Epithelial cell of esophagus (primary cell): ENCODE measurements around the gene GATM.
"Not testable (repeated sequence)": the region's sequence is repeated elsewhere in the genome, so short reads cannot be mapped to it uniquely, and the experiment has no call there.

Source experiments
- DNase-seq: peaks from one replicate; pipeline ENCODE4 v3.0.0; 2010; ENCODE audit warnings: low read depth
- H3K4me3 ChIP-seq: 2 replicates; pipeline ENCODE4 v1.5.1; 2011; ENCODE audit warnings: mild to moderate bottlenecking, low read length, control low read depth
- TF ChIP-seq, protein P1 (sequence below): IDR thresholded peaks from 2 replicates; pipeline ENCODE4 v1.5.1; 2011; ENCODE audit warnings: low read depth, mild to moderate bottlenecking, low read length, control low read depth, inconsistent platforms; ENCODE audit not compliant: insufficient read depth; ENCODE audit errors: missing control alignments

The GATM gene

GRCh38 chr15:45326741-45327140 lies 51.6 kb downstream of the GATM start:
- no peak for DNase-seq
- TF ChIP-seq, protein P1, sequence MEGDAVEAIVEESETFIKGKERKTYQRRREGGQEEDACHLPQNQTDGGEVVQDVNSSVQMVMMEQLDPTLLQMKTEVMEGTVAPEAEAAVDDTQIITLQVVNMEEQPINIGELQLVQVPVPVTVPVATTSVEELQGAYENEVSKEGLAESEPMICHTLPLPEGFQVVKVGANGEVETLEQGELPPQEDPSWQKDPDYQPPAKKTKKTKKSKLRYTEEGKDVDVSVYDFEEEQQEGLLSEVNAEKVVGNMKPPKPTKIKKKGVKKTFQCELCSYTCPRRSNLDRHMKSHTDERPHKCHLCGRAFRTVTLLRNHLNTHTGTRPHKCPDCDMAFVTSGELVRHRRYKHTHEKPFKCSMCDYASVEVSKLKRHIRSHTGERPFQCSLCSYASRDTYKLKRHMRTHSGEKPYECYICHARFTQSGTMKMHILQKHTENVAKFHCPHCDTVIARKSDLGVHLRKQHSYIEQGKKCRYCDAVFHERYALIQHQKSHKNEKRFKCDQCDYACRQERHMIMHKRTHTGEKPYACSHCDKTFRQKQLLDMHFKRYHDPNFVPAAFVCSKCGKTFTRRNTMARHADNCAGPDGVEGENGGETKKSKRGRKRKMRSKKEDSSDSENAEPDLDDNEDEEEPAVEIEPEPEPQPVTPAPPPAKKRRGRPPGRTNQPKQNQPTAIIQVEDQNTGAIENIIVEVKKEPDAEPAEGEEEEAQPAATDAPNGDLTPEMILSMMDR = no peak
- no peak overlapping the region for H3K4me3 ChIP-seq

- H3K4me3 ChIP-seq = no peak overlapping the region
- DNase-seq = no peak
- TF ChIP-seq, protein P1 = no peak
These were observed 52.1 kb downstream of the GATM start for GRCh38 chr15:45326280-45326679.

- H3K4me3 ChIP-seq = no peak overlapping the region
- peak; percentile 84 for DNase-seq
- TF ChIP-seq, protein P1 = no peak
These were observed 57.7 kb downstream of the GATM start for GRCh38 chr15:45320581-45321205.

DNA sequence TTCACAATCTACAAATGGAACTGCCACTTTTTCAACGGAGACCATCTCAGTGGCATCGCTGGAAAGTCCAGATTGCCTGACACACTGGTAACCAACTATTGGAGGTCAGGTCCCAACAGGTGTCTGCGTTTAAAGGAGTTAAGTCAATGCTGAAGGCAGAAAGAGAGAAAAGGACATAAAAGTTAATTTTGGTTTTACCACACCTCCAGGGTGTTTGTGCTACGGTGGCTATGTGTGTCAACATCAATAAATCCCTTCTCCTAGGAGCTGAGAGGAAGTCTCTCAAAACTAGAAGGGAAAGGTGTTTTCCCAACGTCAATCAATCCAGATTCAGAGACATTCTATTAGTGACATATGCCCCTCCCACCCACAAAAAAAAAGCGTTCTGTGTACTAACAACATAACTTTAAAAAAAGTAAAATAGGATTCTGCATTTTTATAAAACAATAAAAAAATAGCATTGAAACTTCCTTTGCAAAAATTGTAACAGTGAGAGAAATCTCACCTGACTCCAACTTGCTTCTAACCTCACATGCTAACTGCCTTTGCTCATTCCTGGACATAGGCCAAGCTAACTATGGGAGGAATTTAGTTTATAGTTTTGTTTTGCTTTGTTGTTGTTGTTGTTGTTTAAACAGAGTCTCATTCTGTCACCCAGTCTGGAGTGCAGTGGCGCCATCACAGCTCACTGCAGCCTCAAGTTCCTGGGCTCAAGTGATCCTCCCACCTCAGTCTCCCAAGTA lies 58.7 kb downstream of the GATM start:
- TF ChIP-seq, protein P1 = no peak
- H3K4me3 ChIP-seq = no peak overlapping the region
- peak; percentile 14 for DNase-seq

GRCh38 chr15:45314960-45315359 lies 63.4 kb downstream of the GATM start:
- TF ChIP-seq, protein P1 = no peak
- H3K4me3 ChIP-seq = no peak overlapping the region
- peak; percentile 30 for DNase-seq

- not testable (repeated sequence) for DNase-seq, H3K4me3 ChIP-seq
These were observed 64.2 kb downstream of the GATM start for GRCh38 chr15:45314117-45314516.
